ENCODE results near the gene BAK1.

GRCh38 chr6:33613146-33613794, 33.2 kb upstream of the BAK1 start:
- no peak for TF ChIP-seq CTCF (IDR thresholded peaks at IDR 0.05)
- TF ChIP-seq POLR2A (IDR thresholded peaks at IDR 0.05) = no peak
